ENCODE data around the gene GAS2.

Gene GAS2

DNA sequence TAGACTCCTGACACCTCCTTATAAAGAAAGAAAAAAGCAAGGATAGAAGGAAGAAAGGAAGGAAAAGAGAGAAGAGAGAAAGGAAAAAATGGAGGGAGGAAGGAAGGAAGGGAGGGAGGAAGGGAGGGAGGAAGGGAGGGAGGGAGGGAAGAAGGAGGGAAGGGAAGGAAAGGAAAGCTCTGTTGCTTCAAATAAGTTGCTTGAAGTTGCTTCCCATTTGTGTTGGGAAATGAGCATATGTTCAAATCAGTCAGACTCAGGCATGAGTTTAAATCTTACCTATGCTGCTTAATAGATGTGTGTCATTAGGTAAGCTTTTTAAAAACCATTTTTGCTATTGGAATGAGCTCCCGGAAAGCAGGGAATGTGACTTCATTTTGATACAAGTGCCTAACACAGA, 6.6 kb upstream of the GAS2 start:
- ATAC-seq, result no peak
- H3K9me3 Mint-ChIP-seq, result no peaks in the 10 kb centered on the region

DNA sequence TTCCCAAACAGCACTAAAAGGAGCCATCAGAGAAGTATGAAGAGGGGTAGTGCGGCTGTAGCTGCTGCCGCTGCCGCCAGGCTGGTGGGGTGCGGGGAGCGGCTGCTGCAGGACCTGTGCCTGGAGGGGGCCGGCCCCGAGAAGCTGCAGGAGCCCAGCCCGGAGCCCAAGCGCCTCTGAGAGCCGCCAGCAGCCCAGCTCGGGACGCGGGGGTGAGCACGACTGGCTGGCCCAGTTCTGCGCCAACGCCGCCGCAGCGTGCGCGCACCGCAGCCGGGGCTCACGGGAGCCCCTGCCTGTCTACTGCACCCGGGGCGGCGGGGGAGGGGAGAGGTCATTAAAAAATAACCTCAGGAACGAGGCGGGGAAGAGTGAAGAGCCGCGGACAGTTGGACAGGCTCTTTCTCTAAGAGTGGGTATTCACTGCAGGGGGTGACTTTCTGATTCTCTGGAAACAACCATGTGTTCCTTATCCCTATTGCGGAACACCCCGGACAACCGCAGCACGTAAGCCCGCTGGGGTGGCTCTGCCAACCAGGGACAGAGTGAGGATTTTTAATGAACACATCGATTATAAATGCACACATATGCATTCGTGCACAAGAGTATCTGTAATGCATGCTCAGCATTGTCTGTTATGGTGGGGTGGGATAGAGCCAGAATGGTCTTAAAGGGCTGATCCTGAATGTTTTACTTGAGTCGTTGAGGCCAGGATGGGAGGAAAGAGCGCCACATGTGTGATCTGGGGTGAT, 453 bp downstream of the GAS2 start:
- no peaks in the 10 kb centered on the region for H3K9me3 Mint-ChIP-seq
- H3K36me3 Mint-ChIP-seq, result no peaks in the 10 kb centered on the region
- no peaks in the 10 kb centered on the region for H3K4me1 Mint-ChIP-seq
- H3K4me3 Mint-ChIP-seq, result peak overlapping the region; percentile 51
- ATAC-seq (peak; percentile 60), DNase-seq (ENCODE audit: low spot score in 2 of 2) (no peak)
- H3K27ac Mint-ChIP-seq, result no peak overlapping the region

More for the DNA sequence above, 6.6 kb upstream of the GAS2 start:
- Mint-ChIP-seq H3K27ac (no peak overlapping the region), H3K36me3 (no peaks in the 10 kb centered on the region), H3K4me3 (no peak overlapping the region), H3K4me1 (peaks cover 17% of the 10 kb centered on the region)
- no peak for DNase-seq (ENCODE audit: low spot score in 2 of 2)

DNA sequence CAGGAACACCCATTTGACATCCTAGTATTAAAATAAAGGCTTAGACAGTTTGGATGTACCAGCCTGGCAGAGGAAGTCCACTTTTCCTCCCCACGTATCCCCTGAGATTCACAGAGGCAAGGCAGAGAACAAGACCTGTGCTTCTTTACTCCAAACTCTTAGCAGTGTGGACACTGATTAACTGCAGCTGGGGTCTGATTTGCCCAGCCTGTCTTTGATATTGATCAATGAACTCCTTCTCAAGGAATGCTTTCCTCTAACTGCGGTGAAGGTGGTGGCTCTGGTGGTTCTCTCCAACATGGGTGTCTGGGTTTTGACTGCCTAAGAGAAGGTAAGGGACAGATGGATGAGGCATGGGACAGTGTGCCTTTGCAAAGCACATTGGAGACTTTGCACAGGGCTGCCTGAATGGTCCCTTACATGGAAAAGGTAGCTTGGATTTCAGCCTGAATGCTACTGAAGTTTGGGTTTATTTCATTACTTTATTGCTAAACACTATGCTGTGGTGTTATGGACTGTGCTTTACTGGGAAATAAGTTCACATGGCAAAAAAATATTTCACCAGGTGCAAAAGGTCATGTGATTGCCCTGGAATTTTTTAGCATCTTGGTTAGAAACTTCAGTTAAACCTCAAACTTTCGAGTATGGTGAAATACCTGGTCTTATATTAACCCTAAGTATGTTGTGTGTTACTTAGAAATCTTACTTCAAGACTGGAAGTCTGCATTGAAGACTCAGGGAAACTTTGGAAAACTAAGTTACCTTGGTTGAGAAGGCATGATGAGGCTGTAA, 1.8 kb downstream of the GAS2 start:
- Mint-ChIP-seq H3K4me1 (no peaks in the 10 kb centered on the region), H3K4me3 (no peak overlapping the region), H3K9me3 (no peaks in the 10 kb centered on the region), H3K36me3 (no peaks in the 10 kb centered on the region), H3K27ac (no peak overlapping the region)
- DNase-seq (ENCODE audit: low spot score in 2 of 2) (no peak), ATAC-seq (no peak)

DNA sequence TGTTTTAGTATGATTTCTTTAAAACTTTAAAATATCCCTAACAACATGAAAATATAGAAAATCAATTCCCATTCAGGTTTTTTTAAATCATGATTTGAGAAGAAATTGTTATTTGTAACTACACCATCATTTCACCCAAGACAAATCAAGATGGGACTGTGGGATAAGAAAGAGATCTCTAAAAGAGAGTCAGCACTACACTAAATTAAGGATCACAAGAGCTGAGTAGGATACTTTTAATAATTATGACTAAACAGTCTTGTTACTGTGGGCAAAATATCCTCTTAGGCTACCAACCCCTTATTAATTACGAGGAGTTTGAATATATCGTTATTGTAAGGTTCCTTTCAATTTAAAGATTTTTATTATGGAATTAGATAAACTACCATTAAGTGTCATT, 3.0 kb downstream of the GAS2 start:
- Mint-ChIP-seq H3K27ac (no peak overlapping the region), H3K4me1 (no peaks in the 10 kb centered on the region), H3K36me3 (no peaks in the 10 kb centered on the region), H3K9me3 (no peaks in the 10 kb centered on the region), H3K4me3 (no peak overlapping the region)
- DNase-seq (ENCODE audit: low spot score in 2 of 2) (no peak), ATAC-seq (no peak)

DNA sequence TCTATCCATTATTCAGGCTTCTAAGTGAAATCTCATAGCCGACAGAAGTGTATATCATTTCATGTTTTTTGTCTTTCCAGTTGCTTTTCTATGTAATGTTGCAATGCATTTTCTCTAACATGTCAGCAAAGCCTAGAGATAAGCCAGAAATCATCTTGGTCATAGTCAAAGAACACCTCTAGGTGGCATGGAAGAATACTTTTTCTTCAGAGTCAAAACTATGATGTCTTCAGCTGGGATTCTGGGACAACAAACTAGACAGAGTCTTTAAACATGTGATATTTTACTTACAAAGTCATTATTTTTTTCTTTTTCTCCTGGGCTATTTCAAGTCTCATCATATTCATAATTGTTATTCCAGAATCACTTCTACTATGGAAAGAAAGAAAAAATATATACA, 4.4 kb downstream of the GAS2 start:
- H3K36me3 Mint-ChIP-seq, result no peaks in the 10 kb centered on the region
- no peak overlapping the region for H3K4me3 Mint-ChIP-seq
- DNase-seq (ENCODE audit: low spot score in 2 of 2) (no peak), ATAC-seq (no peak)
- no peaks in the 10 kb centered on the region for H3K4me1 Mint-ChIP-seq
- H3K9me3 Mint-ChIP-seq, result no peaks in the 10 kb centered on the region
- H3K27ac Mint-ChIP-seq, result no peak overlapping the region

DNA sequence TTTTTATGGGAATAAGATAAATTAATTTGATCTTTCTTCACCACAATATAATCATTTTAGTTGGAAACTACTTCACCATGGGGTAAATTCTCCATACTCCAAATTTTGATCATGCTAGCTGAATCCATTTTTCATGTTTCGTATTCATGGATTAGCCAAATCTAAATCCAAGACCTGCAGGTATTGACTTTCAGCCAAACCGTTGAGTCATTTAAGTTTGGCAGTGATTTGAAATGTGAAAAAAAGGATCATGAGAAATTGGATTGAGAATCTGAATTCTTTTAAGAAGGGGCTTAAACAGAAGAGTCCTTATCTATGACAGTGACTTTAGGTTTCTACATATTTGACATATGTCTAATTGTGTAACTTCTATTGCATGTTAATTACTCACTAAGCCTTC, 5.3 kb downstream of the GAS2 start:
- Mint-ChIP-seq H3K27ac (no peak overlapping the region), H3K4me3 (no peak overlapping the region), H3K4me1 (no peaks in the 10 kb centered on the region), H3K36me3 (no peaks in the 10 kb centered on the region), H3K9me3 (no peaks in the 10 kb centered on the region)
- ATAC-seq, result no peak
- no peak for DNase-seq (ENCODE audit: low spot score in 2 of 2)

DNA sequence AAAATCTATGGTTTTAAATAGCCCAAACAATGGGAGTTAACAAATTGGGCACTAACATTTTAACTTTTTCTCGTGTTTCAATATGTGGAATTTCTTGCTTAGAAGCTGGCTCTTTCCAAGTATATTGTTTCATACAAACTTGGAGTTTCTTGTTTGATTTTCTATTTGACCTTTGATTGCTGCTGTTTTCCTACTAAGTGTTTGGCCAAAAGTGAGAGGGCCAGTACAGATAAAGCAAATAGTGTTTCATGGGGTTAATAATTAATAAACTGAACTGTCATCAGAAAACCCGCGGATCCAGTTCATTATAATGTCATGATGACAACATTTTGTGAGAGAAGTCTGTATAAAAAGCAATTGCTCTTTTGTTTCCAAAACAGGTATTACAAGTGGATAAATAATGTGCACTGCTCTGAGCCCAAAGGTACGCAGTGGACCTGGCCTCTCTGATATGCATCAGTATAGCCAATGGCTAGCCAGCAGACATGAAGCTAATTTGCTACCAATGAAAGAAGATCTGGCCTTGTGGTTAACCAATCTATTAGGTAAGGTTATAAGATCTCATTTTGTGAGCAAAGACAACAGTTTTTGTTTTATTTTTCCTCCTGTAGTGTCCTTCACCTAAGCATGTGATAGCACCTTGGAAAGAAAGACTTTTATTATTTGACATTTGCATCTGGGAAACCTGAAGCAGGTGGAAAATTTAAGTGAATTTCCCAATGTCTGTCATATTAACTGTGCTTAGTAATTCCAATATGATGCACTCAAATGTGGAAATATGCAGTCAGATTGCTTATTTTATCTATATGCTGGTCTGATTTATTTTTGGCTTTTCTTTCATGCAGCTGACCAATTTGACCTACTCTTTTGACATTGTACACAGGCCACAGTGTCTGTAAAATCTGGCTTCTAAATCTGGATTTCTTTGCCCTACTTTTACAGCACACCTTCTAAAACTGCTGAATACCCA, 8.3 kb downstream of the GAS2 start:
- H3K27ac Mint-ChIP-seq, result no peak overlapping the region
- H3K4me1 Mint-ChIP-seq, result no peaks in the 10 kb centered on the region
- H3K9me3 Mint-ChIP-seq, result no peaks in the 10 kb centered on the region
- ATAC-seq (no peak), DNase-seq (ENCODE audit: low spot score in 2 of 2) (no peak)
- H3K36me3 Mint-ChIP-seq, result no peaks in the 10 kb centered on the region
- no peak overlapping the region for H3K4me3 Mint-ChIP-seq

DNA sequence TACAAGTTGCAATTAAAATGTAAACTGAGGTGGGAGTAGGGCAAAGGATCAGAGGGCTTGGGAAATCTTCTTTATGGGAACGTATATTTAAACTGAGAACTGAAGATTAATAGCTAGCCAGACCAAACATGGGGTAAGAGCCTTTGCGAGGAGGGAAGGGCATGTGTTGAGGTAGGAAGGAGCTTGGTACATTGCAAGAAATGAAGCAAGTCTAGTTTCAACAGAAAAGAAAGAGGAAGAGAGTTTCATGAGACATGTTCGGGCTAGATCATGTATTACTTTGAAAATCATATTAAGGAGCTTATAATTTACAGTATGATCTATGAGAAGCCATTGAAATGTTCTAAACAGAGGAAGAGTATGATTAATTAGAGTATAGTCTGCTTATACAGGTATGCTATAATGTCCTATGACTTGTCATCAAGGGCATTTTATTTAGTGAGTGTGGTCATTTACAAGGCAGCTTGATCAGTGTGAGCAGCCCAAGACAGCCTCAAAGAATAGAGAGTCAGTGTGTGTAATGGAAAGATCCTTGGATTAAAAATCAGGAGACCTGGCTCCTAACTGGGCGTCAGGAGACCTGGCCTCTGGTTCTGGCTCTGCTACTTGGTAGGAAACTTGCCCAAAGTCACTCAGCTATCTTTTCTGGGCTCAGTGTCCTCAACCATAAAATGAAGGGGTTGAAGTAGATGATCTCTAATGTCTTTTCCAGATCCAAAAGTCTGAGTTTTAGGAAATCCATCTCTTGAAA, 10.9 kb downstream of the GAS2 start:
- no peak for ATAC-seq

DNA sequence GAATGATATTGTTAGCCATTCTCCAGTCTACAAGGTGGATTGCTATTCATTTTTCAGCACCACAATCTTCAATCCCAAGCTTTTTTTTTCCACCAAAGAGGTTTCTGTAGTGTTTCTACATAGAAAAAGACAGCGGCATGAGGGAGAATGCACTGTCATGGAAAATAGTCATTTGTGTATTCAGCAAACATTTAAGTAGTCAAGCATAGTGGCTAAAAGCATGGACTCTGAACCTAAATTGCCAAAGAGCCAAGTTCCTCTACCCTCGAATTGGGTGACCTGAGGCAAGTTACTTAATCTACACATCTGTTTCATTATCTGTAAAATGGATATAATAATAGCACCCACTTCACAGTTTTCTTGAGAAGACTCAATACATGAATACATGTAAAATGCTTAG, 14.2 kb downstream of the GAS2 start:
- Mint-ChIP-seq H3K4me1 (no peaks in the 10 kb centered on the region), H3K4me3 (no peak overlapping the region), H3K27ac (no peak overlapping the region), H3K9me3 (no peaks in the 10 kb centered on the region), H3K36me3 (no peaks in the 10 kb centered on the region)
- DNase-seq (ENCODE audit: low spot score in 2 of 2) (no peak), ATAC-seq (no peak)

More for the DNA sequence above, 10.9 kb downstream of the GAS2 start:
- no peak for DNase-seq (ENCODE audit: low spot score in 2 of 2)
- no peaks in the 10 kb centered on the region for H3K36me3 Mint-ChIP-seq
- no peak overlapping the region for H3K27ac Mint-ChIP-seq
- no peaks in the 10 kb centered on the region for H3K4me1 Mint-ChIP-seq
- no peaks in the 10 kb centered on the region for H3K9me3 Mint-ChIP-seq
- H3K4me3 Mint-ChIP-seq, result no peak overlapping the region

DNA sequence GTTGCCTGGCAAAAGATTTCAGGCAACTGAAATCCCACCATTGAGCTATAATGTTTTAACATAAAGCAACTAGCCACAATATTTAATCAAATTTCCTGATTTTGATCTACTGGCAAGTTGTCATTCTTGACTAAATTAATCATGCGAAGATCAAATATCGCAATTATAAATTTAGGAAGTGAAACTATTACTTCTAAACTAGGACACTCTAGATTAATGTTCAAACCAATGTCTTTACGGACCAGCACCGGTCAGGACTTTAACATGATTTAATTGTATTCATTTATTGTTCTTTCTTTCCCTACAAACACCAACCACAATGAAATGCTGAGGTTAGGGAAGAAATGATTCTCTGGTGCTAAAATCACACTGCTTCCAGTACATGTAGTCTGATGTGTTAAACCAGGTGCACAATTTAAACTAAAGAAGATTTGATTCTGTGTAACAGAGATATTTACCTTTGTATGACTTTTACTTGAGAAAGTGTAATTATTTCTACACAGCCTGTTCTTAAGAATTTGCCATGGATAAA, 14.9 kb downstream of the GAS2 start:
- Mint-ChIP-seq H3K27ac (no peak overlapping the region), H3K4me3 (no peak overlapping the region), H3K9me3 (no peaks in the 10 kb centered on the region), H3K36me3 (no peaks in the 10 kb centered on the region), H3K4me1 (no peaks in the 10 kb centered on the region)
- ATAC-seq, result no peak
- no peak for DNase-seq (ENCODE audit: low spot score in 2 of 2)

DNA sequence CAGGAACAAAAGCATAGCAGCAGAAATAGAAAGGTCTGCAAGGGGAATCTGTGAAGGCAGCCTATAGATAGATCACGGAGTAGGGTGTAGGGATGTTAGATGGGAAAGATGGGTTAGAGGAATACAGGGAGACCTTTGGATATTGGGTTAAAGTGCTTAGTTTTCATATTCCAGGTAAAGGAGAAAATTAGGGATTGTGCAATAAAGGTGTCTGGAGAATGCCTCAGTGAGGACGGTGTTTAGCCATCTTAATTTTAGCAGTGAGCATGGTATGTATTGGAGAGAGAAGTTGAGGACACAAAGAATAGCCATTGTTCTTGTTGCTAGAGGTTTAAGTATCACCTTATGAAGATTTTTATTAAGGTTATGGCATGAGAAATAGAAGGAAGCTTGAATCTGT, 17.7 kb downstream of the GAS2 start:
- no peak overlapping the region for H3K4me3 Mint-ChIP-seq
- DNase-seq (ENCODE audit: low spot score in 2 of 2) (no peak), ATAC-seq (no peak)
- H3K36me3 Mint-ChIP-seq, result no peaks in the 10 kb centered on the region
- H3K27ac Mint-ChIP-seq, result no peak overlapping the region
- H3K4me1 Mint-ChIP-seq, result no peaks in the 10 kb centered on the region
- H3K9me3 Mint-ChIP-seq, result no peaks in the 10 kb centered on the region

DNA sequence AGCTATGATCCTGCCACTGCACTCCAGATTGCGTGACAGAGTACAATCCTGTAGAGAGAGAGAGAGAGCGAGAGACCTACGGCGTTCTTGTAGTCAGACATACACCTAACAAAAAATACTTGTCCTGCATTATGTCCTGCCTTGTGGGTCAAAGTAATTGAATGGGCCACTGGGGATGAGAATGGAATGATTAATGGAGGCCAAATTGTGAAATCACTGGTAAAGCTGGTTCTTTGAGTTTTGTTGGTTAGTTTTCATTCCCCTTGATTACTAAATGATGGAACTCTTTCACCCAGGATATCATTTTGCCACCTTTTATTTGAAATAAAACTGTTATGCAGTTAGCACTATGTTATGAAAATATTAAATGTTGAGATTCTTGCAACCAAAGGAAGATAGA, 18.7 kb downstream of the GAS2 start:
- Mint-ChIP-seq H3K27ac (no peak overlapping the region), H3K9me3 (no peaks in the 10 kb centered on the region), H3K4me3 (no peak overlapping the region), H3K4me1 (no peaks in the 10 kb centered on the region), H3K36me3 (no peaks in the 10 kb centered on the region)
- DNase-seq (ENCODE audit: low spot score in 2 of 2) (no peak), ATAC-seq (no peak)

DNA sequence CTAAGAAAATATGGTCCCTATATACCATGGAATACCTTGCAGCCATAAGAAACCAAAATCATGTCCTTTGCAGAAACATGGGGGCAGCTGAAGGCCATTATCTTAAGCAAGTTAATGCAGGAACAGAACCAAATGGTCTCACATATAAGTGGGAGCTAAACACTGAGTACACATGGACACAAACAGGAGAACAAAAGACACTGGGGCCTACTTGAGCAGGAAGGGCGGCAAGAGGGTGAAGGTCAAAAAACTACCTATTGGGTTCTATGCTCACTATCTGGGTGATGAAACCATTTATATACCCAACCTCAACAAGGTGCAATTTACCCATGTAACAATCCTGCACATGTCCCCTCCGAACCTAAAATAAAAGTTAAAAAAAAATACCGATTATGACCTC, 22.5 kb downstream of the GAS2 start:
- H3K4me1 Mint-ChIP-seq, result no peaks in the 10 kb centered on the region

DNA sequence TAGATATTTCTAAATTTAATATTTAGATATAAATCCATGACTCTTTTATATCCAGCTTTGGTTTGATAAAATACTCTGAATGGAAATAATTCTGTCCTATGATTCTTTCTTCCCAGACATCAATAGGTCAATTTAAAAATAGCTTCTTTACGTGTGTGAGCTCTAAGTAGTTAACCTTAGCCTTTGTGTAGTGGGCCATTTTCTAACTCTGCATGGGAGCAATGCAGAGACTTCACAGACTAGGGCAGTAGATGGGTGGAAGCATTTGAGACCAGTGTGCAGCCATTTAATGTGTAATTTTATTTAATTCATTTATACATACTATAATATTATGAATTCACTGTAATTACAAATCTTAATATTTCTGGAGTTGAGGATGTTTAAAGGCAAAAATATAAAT, 23.8 kb downstream of the GAS2 start:
- no peaks in the 10 kb centered on the region for H3K9me3 Mint-ChIP-seq
- no peaks in the 10 kb centered on the region for H3K36me3 Mint-ChIP-seq
- DNase-seq (ENCODE audit: low spot score in 2 of 2) (no peak), ATAC-seq (no peak)
- H3K4me3 Mint-ChIP-seq, result no peak overlapping the region
- no peak overlapping the region for H3K27ac Mint-ChIP-seq
- H3K4me1 Mint-ChIP-seq, result no peaks in the 10 kb centered on the region

More for the DNA sequence above, 22.5 kb downstream of the GAS2 start:
- DNase-seq (ENCODE audit: low spot score in 2 of 2) (no peak), ATAC-seq (no peak)
- H3K4me3 Mint-ChIP-seq, result no peak overlapping the region
- H3K27ac Mint-ChIP-seq, result no peak overlapping the region
- no peaks in the 10 kb centered on the region for H3K36me3 Mint-ChIP-seq
- H3K9me3 Mint-ChIP-seq, result no peaks in the 10 kb centered on the region

All from stimulated activated effector memory CD8-positive, alpha-beta T cell treated with anti-CD3 and anti-CD28 coated beads, Interleukin-12 subunit alpha, Interleukin-12 subunit beta, amount 100 ng/mL, for 72 hours (primary cell).